GM18858 (cell line): ENCODE data around the gene HADHB.
"Not testable (repeated sequence)": the region's sequence is repeated elsewhere in the genome, so short reads cannot be mapped to it uniquely, and the experiment has no call there.

ENCODE experiments used
- ATAC-seq: cut with Tn5 transposase; IDR thresholded peaks from one replicate; pipeline ENCODE4 v1.9.1; 2021; ENCODE audit not compliant: unreplicated experiment

HADHB gene

DNA sequence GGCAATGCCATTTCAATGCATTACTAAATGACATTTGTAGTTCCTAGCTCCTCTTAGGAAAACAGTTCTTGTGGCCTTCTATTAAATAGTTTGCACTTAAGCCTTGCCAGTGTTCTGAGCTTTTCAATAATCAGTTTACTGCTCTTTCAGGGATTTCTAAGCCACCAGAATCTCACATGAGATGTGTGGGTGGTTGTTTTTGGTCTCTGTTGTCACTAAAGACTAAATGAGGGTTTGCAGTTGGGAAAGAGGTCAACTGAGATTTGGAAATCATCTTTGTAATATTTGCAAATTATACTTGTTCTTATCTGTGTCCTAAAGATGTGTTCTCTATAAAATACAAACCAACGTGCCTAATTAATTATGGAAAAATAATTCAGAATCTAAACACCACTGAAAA is 45.3 kb downstream of the HADHB start:
- ATAC-seq = no peak

- ATAC-seq = no peak
These were observed 47.9 kb downstream of the HADHB start for GRCh38 chr2:26292646-26293045.

- ATAC-seq = no peak
These were observed 50.8 kb downstream of the HADHB start for GRCh38 chr2:26295511-26295910.

GRCh38 chr2:26297061-26297460 is 52.3 kb downstream of the HADHB start:
- ATAC-seq = no peak

- no peak for ATAC-seq
These were observed 53.5 kb downstream of the HADHB start for GRCh38 chr2:26298286-26298637.

GRCh38 chr2:26298638-26299393 is 54.1 kb downstream of the HADHB start:
- ATAC-seq = no peak

GRCh38 chr2:26299471-26300101 is 54.8 kb downstream of the HADHB start:
- no peak for ATAC-seq

DNA sequence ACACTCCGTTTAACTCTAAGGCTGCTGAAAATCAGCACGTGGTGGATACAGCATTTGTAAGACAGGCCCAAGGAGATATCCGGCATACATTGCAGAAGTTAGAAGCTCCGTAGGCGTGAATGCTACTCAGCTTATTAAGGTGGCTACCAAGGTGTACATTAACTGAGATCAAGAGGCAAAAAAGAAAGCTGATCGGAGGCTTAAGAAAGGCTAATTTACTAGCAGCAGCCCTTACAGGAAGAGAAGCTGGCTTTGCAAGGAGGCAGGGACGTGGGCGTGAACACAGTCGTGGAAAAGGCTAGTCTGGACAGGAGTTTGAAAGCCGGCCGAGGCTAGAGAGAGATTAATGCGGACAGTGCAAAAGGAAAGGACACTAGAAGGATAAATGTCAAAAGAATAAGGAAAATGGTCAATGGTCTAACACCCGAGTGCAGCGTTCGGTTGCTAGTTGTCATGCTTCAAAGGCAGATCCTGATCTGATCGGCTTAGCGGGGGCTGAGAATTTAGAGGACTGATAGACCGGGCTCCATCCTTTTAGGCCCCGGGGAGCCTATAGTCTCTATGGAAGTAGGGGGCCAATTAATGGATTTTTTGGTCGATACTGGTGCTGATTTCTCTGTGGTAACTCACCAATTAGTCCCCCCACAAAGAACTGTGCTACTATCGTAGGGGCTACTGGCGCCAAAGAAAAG is 55.6 kb downstream of the HADHB start:
- ATAC-seq = no peak

DNA sequence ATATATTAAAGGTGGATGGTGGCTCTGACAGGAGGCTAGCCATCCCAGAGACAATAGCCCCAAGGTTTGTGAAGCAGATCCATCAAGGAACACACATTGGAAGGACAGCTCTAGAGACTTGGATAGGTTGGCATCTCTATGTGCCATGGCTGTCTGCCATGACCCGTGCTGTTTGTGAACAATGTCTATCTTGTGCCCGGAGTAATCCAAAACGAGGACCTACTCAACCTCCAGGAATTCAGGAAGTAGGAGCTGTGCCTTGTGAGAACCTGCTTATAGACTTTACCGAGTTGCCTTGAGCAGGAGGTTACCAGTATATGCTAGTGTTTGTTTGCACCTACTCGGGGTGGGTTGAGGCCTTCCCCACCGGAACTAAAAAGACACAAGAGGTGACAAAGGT is 58.1 kb downstream of the HADHB start:
- no peak for ATAC-seq

- ATAC-seq = not testable (repeated sequence)
These were observed 60.4 kb downstream of the HADHB start for GRCh38 chr2:26305094-26305493.

GRCh38 chr2:26305540-26305939 is 60.8 kb downstream of the HADHB start:
- ATAC-seq = no peak

DNA sequence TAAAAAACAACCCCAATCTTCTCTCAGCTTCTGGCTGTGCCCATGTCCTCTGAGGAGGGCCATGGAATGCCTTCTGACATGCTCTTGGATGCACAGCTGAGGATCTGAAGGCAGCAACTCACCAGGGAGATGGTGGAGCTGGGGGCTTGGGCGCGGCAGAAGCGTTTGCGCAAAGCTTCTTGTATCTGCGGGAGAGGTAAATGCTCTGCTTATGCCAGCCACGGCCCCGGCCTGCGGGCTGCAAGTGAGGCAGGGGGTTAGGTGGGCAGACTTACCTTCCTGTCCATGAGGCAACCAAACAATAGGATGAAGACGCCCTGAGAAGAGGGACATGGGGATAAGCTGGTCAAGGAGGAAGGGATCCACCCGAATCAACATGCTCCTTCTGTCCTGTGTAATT is 65.2 kb downstream of the HADHB start:
- no peak for ATAC-seq

GRCh38 chr2:26312471-26312870 is 67.7 kb downstream of the HADHB start:
- ATAC-seq = no peak

DNA sequence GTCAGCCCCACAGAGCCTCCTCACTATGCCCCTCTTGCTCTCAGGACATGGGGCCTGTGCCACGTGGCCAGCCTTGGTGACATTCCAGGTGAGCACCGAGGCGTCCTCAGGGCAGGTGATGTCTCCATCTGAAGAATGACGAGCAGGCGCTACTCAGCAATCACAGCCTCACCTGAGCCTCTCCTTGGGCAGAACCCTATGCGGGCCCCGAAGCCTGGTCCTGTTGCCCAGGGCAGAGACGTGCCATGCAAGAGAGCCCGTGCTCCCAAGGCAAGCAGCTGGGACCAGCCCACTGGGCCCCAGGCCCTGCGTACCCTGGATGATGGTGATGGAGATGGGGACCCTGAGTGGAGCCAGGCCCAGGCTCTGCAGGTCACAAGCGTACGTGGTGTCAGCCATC is 68.7 kb downstream of the HADHB start:
- ATAC-seq = no peak

- ATAC-seq = no peak
These were observed 69.5 kb downstream of the HADHB start for GRCh38 chr2:26314243-26314642.

GRCh38 chr2:26316041-26316440 is 71.3 kb downstream of the HADHB start:
- ATAC-seq = no peak

GRCh38 chr2:26316845-26317244 is 72.1 kb downstream of the HADHB start:
- no peak for ATAC-seq

DNA sequence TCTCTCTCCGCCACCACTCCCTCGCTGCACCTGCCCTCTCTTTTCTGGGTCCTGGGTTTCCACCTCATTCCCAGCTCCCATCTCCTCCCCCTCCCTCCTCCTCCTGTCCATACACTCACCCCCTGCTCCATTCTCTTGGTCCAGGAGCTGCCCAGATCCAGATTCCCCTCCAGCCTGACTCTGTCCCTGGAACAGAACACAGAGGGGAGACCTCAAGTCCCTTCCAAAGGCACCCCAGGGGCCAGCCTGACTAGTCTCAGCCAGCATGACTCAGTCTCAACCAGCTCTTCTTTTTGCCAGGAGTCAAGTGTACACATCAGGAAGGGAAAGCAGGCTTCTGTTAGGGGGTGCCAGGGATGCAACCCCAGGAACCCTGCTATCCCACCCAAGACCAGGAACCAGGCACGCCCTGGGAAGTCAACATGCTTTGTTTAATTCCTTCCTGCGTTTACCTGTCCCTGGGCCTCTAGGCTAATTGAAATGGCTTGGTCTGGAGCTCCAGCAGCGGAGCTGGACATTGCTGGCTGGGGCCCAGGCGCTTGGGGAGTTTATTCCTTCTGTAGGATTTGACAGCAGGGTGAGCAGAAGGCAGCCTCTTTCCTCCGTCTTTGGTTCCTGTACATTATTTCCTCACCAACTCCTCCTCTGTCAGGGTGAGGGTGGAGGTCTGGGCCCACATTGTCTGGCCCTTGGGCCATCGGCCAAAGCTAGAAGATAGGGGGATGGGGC is 72.8 kb downstream of the HADHB start:
- ATAC-seq = no peak

GRCh38 chr2:26318950-26319349 is 74.2 kb downstream of the HADHB start:
- no peak for ATAC-seq

- not testable (repeated sequence) for ATAC-seq
These were observed 79.7 kb downstream of the HADHB start for GRCh38 chr2:26324479-26324878.

GRCh38 chr2:26324903-26325302 is 80.2 kb downstream of the HADHB start:
- ATAC-seq = no peak

GRCh38 chr2:26325851-26326250 is 81.1 kb downstream of the HADHB start:
- no peak for ATAC-seq
